Endometrial microvascular endothelial cells (primary cell): ENCODE results near the gene NT5E. TPM values are rescaled to one million over a fixed set of nuclear protein-coding genes. Genes with fewer than 3 reads are reported as not detected.

Source experiments
- in situ Hi-C: cut with HindIII; loops from 2 replicates; pipeline ENCODE4 v1.10.0; 2017; ENCODE audit warnings: low sequenced_read_pairs, low pct_unique_long_range_greater_than_20kb; ENCODE audit errors: inconsistent ontology term
- total RNA-seq: library from RNA; depleted of rRNA; stranded (reverse); fragments of >200 nt; gene quantifications from one replicate; pipeline ENCODE4 v1.2.3, GENCODE V29; 2015; ENCODE audit errors: inconsistent ontology term

Gene NT5E
- total RNA-seq, 1 donor from 2014 or later = 271 TPM

DNA sequence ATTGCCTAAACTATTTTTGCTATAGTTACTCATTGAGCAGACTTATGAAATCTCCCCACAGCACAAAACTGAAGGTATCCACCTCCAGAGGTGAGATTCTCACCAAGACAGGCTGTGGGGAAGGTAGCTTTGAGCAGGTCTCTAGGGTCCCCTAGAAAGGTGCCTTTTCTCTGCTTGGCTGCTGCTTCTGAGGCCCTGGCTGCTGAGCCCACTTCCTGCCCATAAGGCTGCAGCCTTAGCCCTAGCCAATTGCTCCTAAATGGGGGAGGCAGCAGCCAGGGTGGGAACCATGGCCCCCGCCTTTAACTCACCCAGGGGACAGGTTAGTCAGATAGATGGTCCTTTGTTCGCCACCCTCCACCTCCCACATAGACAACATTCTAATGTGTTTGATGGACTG is 3.6 kb downstream of the NT5E start:
- in situ Hi-C loops = loop anchor here (25.0 kb wide), 1 partner anchor 91 kb away; no protein-coding TSS in a partner anchor

DNA sequence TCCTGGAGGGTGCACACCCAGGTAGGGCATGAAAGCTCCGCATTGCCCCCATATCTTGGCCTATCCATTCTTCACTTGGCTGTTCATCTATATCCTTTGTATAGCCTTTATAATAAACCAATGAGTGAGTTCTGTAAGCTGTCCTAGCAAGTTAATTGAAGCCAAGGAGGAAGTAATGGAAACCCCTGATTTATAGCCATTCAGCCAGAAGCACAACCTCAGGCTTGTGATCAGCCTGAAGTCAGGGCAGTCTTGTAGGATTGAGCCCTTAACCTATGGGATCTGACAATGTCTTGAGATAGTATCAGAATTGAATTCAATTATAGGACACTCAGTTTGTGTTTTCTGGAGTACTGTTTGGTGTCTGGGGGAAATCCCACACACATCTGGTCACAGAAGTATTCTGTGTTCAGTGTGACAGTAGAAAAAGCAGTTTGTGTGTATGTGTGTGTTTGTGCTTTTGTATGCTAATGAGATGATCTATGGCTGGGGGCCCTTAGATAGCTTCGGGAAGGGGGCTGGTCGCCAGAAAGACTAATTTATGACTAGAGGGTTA is 5.7 kb downstream of the NT5E start:
- in situ Hi-C loops = loop anchor here (25.0 kb wide), 1 partner anchor 93 kb away; no protein-coding TSS in a partner anchor

DNA sequence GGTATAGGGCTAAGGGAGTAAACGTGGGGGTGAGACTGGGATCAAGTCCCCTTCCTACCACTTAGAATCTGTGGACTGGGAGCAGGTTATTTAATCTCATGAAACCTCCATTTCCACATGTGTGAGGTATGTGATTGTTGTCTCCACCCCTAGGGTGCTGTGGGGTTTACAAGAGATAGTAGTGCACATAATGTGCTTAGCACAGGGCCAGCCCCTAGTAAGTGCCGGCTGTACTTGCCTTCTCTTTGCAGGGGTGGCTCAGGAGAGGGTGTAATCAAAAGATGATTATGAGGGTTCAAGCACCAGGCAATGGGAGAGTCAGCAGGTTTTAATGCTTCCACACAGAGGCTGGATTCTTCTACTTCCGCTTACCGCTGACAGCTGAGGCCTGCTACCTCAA is 6.9 kb downstream of the NT5E start:
- in situ Hi-C loops = loop anchor here (25.0 kb wide), 1 partner anchor 94 kb away; no protein-coding TSS in a partner anchor

DNA sequence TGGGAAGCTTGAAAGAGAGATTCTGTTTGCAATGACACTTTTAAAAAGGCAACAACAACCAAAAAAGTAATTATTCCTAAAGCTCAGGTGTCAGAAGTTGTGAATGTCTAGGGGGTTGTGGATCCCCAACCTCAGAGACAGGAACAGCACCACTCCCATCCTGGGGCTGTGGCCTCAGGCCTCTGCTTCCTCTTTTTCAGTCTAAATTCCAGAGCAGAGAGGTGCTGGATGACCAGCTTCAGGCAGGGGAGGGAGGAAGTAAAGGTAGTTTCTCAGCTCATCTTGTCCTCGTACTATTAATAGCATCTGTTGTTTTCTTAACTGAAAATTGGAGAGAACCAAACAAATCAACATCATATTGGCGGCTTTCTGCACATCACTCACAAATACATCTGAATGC is 8.3 kb downstream of the NT5E start:
- in situ Hi-C loops = loop anchor here (25.0 kb wide), 1 partner anchor 96 kb away; no protein-coding TSS in a partner anchor

DNA sequence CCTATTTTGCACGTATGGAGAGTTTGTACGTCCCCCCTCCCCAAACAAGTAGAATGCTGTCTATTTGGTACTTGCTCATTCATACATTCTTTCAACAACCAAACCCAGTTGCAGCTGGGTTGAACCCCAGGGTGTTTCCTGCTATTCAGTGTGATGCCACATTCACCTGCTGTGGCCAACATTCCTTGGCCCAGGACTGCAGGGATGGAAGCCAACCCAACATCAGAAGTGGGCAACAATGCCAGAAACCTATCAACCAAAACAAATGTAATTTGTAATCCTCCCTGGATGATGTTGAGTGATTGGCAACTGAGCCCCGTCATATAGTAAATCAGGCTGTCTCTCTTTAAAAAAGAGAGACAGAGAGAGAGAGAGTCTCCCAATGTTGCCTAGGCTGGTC is 8.9 kb downstream of the NT5E start:
- in situ Hi-C loops = loop anchor here (25.0 kb wide), 1 partner anchor 96 kb away; no protein-coding TSS in a partner anchor

DNA sequence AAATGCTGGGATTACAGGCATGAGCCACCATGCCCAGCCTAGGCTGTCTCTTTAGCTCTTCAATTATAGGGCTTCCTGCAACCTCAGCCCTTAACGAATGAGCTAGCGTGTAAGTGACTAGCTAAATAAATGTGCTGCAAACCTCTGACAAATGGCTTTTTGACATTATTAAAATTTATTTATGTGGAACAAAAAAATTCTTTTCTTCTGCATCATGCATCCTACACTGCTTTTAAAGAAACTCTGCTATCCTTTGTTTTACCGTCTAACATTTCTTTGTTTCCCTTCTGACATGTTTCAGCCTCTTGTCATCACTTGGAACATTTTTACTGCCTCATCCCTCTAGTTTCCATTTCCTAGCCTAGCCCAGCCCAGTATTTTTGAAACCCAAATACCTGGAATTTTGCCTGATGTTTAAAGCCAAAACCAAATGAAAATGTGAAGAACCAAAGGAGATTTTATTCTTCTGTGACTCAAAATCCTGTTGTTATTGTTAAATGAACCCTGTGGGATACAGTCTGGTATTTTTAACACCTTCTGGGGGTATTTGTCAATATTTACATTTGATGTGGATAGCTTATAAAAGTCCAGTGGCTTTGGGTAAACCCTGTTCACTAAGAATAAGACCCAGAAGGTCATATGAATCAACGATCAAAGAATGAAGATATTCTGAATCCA is 9.5 kb downstream of the NT5E start:
- in situ Hi-C loops = loop anchor here (25.0 kb wide), 1 partner anchor 97 kb away; no protein-coding TSS in a partner anchor

DNA sequence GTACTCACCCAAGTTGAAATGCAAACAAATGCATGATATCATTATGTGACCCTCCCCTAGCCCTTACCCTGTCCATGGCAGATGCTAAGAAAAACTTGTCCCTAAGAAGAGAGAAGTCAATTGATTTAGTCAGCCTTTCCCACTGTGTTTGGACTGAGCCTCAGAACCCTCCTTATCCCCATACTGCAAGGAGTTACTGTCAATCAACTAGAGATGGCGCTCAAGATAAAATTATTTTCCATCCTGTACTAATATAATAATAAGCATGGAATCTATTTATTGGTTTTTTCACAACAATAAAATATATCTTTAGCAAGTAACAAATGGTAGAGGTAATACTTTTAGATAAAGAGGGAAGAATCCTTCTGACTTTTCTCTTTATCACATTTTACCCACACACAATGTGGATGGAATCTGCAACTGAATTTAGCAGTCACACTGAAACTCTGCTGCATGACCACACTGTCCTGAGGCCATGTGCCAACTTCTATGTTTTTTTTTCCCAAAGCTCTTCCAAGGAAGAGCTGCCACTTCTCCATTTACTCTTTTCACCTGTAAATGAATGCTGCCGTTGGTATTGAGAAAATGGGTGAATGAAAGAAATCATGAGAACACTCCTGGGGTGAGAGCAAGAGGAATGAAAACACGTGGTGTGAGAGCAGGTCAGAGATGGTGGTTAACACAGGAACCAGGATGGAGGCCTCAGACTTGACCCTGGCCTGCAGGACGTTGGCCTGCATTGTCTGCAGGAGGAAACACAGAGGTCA is 10.5 kb downstream of the NT5E start:
- in situ Hi-C loops = loop anchor here (25.0 kb wide), 1 partner anchor 98 kb away; no protein-coding TSS in a partner anchor

DNA sequence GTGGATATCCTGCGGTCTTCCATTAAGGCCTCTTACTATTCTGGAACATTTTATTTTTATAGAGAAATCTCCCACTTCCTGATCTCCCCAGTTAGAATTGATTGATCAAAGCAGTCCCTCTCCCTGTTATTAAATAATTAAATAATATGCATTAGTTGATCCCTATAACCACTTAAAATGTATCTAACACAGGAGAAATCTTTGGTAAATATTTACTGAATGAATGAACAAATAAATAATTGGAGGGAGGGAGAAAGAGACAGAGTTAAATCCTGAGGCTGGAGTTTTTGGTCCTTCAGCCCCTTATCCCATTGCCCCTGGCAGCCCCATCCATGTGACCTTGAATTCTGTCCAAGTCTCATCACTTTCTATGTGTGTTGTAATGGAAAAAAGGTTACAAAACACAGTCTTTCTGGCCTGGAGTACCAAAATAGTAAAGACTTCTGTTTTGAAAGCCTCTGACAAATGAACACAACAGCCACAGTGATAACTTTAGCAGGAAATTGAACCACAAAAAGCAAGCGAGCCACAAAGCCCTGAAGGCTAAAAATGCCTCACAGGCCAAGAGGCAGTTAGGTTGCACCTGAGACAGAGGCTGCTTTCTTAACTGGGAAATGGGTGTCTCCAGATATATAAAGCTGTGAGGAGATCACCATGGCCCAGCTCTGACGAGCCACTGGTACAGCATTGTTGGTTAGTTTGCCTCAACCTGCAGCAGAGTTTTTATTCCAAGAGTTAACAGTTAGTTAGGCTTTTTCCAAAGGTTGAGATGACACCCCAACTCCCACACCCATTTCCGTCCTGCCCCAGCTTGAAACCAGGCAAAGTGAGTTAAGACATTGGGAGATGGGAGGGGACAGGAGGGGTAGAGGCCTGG is 11.3 kb downstream of the NT5E start:
- in situ Hi-C loops = loop anchor here (25.0 kb wide), 1 partner anchor 99 kb away; no protein-coding TSS in a partner anchor

DNA sequence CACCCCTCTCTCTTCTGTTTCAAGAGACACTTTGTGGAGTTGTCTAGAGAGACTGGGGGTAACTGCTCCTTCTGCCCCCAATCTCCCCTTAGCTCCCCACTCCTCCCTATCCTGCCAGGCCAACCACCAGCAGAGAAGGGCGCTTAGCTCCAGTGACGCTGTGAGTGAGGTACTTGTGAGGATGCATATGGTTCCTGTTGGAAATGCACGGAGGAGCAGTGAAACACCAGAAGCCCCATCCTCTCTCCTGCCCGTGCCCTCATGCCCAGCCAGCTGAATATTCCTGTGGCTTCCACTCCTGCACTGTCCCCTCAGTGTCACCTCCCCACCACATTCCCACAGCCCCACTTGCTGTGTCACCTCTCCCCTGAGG is 11.9 kb downstream of the NT5E start:
- in situ Hi-C loops = loop anchor here (25.0 kb wide), 1 partner anchor 99 kb away; no protein-coding TSS in a partner anchor

DNA sequence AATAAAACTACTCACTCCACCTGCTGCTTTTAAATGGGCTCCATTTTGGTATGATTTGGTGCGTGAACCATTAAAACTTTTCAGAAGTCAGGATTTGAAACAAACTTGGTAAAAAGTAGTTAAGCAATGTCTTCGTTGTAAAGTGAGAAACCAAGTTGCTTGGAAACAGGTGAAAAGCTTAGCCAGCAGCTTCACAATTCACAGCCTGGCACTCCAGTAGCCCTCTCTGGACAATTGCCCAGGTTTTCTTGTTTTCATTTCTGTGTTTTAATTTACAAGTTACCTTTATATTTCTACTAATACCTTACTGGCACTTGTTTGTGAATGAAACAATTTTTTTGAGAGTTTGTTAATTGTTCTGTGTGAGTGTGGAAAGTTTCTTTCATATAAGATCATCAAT is 12.8 kb downstream of the NT5E start:
- in situ Hi-C loops = loop anchor here (25.0 kb wide), 1 partner anchor 100 kb away; no protein-coding TSS in a partner anchor

DNA sequence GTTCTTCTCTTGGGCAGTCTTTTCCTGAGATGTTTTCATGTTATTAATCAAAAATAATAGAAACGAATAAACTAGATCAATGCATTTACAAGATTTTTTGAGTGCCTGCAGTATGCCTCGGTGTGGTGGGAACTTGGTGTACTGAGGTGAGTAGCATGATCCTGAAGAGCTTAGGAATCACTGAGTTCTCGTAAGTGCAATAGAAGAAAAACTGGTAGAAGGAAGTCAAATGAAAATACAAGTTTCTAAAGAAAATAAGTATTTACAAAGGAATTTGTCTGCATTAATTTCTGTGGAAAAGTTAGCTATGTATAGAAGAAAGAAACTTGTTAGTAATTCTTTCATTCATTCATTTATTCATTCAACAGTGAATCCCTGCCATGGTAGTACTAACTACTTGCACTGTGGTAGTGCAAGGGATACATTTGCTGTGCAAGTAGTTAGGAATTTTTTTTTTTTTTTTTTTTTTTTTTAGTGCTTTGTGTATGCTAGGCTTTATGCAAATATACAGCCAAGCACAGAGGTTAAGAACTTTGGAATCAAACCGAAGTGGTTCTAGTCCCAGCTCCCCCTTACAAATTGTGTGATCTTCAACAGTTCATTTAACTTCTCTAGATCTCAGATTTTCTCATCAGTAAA is 13.9 kb downstream of the NT5E start:
- in situ Hi-C loops = loop anchor here (25.0 kb wide), 1 partner anchor 101 kb away; no protein-coding TSS in a partner anchor

DNA sequence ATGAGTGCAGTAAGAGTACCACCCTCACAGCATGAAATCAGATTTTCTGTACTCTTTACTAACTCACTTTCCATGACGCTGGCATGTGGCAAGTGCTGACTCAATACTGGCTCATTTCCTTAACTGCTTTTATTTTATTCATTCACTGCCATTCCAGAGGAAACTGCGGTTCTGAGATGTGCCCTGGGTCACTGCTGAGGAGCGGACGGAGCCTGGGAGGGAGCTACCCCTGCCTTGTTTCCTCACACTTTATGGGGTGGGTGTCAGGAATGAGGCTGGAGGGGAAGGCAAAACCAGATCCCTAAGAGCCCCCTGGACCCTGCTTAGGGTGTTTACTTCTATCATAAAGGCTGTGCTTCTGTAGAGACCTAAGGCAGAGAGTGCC is 14.4 kb downstream of the NT5E start:
- in situ Hi-C loops = loop anchor here (25.0 kb wide), 1 partner anchor 102 kb away; no protein-coding TSS in a partner anchor

DNA sequence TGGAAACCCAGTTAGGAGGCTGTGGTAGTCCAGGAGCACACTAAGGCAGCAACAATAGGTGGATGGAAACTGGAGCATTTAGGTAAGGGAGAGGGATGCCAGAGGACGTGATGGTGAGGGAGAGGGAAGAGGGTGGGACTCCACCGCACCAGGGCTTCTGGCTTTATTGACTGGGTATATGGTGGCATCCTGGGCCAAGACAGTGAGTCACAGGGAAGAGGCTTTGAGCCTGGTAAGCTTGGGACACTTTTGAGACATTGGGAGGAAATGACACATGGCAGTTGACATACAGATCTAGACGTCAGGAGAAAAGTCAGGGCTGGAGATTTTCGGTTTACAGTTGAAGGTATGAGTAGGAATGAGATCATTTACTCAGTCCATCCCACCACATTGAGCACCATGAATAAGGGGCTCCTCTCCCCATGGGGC is 14.9 kb downstream of the NT5E start:
- in situ Hi-C loops = loop anchor here (25.0 kb wide), 1 partner anchor 102 kb away; no protein-coding TSS in a partner anchor

DNA sequence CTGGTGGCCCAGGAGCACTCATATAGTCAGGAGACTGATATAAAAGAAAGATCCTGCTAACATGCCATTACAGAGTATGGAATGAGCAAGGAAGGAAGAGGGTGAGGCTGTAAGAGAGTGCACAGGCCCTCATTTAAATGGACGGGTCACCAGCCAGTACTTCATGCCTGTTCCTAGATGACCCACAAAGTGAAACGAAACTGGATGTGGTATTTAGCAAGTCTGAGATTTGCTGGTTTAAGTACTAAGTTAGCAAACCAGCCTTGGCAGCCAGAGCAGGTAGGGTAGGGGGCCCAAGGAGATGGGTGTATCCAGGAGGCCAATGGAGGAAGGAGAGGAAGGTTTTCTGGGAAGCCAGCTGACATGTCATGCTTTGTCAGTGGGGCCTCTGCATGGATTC is 15.9 kb downstream of the NT5E start:
- in situ Hi-C loops = loop anchor here (25.0 kb wide), 1 partner anchor 103 kb away; no protein-coding TSS in a partner anchor

DNA sequence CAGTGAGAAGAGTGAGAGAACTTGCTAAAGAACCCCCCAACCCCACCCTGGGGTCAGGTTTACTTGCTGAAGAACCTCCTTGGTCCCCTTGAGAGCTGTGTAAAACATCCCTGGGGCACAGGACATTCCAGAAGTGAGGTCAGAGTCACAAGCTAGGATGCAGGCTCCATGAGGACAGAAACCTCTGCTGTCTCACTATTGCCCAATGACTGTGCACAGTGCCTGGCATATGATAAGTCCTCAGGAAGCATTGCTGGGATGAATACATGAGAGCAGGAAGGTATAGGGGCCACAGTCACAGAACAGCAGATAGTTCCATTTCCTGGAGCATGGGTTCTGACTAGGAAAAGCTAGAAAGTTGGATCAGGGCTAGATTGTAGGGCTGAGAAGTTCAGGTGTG is 18.4 kb downstream of the NT5E start:
- in situ Hi-C loops = loop anchor here (25.0 kb wide), 1 partner anchor 106 kb away; no protein-coding TSS in a partner anchor

DNA sequence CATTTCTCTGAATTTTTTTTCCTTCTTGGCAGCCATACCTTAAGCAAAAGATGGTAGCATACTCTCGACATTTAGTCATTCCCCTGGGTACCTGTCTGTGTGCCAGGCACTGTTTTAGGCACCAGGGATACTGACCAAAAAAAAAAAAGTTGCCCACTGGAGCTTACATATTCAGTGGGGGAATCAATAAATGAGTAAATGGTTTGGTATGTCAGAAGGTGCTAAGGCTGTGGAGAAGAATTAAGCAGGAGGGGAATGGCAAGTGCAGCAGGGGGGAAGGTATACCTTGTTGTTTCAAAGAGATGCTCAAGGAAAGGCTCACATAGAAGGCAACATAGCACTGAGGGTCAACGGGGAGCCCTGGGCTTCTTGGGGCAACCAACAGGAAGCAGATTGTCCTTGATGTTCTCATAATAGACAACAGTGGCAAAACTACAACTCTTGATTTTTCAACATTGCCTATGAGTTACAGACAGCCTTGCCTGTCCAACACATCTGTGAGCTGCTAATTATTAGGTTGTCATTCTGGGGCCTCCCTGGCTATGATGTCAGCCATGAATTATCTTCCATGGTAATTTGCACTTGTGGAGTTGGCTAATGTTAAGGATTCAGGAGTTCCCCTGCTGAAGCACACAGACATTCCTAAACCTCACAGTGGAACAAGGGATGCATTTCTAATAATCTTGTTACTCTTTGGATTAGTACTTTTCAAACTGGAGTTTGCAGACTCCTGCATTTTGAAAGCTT is 19.6 kb downstream of the NT5E start:
- in situ Hi-C loops = loop anchor here (25.0 kb wide), 1 partner anchor 107 kb away; no protein-coding TSS in a partner anchor

DNA sequence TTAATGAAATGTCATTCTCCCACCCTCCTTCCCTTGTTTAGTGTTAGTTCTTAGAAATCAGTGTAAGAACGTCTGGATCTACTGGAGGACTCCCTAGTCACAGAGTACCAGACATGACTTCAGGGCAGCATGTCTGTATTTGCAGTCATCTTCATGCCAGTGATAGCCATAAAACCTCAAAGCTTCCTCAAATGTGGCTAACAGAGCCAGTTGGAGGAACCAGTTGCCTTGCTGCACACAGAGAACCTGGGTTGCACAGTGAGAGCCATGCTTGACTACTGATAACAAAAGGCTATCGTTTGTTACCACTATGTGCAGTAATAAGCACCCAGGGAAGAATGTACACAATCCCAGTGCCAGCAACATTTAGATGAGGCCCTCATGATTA is 20.1 kb downstream of the NT5E start:
- in situ Hi-C loops = loop anchor here (25.0 kb wide), 1 partner anchor 108 kb away; no protein-coding TSS in a partner anchor
